GM12878 (cell line): Measurements from ENCODE around the gene WDR48. TPM values are rescaled to one million over a fixed set of nuclear protein-coding genes. Genes with fewer than 3 reads are reported as not detected.

Source experiments
- ATAC-seq: fragments of 200-7000 bp; cut with Tn5 transposase; 3 replicates; pipeline ENCODE4 v1.9.1; 2020; ENCODE audit warnings: mild to moderate bottlenecking, moderate library complexity
- BruUV-seq: library from RNA; stranded (reverse); fragments of 400-500 nt; replicated peaks from 2 replicates; lab custom pipeline; 2021; lab: Mats Ljungman, UMichigan
- CTCF ChIA-PET: fragments of 300-600 bp; sonication (Branson Sonifier 250); formaldehyde crosslinking; extraction: SDS; loops from one replicate; lab custom pipeline; 2021; ENCODE audit warnings: inconsistent platforms; lab: Yijun Ruan, JAX
- POLR2A ChIA-PET: fragments of 350-600 bp; formaldehyde crosslinking; extraction: SDS; loops from one replicate; lab custom pipeline; 2021; ENCODE audit warnings: inconsistent platforms; lab: Charles Lee
- RAD21 ChIA-PET: fragments of 300-600 bp; sonication (Branson Sonifier 250); formaldehyde crosslinking; loops from one replicate; lab custom pipeline; 2023; ENCODE audit warnings: antibody characterized with exemption; ENCODE audit not compliant: unreplicated experiment; lab: Charles Lee
- SMC1A ChIA-PET: fragments of 300-600 bp; sonication (Branson Sonifier 250); formaldehyde crosslinking; loops from one replicate; lab custom pipeline; 2023; ENCODE audit not compliant: unreplicated experiment, uncharacterized antibody; lab: Charles Lee
- DNase-seq: peaks from one replicate; pipeline ENCODE4 v3.0.0-alpha.2; 2011; ENCODE audit warnings: low read depth, low spot score
- FAIRE-seq: peaks from 3 replicates; lab custom pipeline; 2011; peaks lifted over from hg19 to GRCh38; lab: Jason Lieb, UNC
- H2AFZ ChIP-seq: 2 replicates; pipeline ENCODE4 v1.6.0; 2011; ENCODE audit warnings: low read depth, low read length, control low read depth; ENCODE audit not compliant: control insufficient read depth
- H3K27ac ChIP-seq: 2 replicates; pipeline ENCODE4 v1.5.1; 2011; ENCODE audit warnings: control low read depth; ENCODE audit not compliant: control insufficient read depth, insufficient read depth
- H3K27me3 ChIP-seq, 2 experiments: replicated peaks in 1 of 2; 2 replicates each; pipeline versions ENCODE4 v1.6.0 to v1.6.1; 2011; ENCODE audit warnings: low read length in 1 of 2; ENCODE audit not compliant: control insufficient read depth in 2 of 2, insufficient read depth in 2 of 2
- H3K36me3 ChIP-seq, 2 experiments: 2 replicates each; pipeline ENCODE4 v1.5.1; 2011; ENCODE audit warnings: low read length in 1 of 2; ENCODE audit not compliant: control insufficient read depth in 2 of 2, insufficient read depth in 2 of 2
- H3K4me1 ChIP-seq: 2 replicates; pipeline ENCODE4 v1.6.1; 2011; ENCODE audit warnings: mild to moderate bottlenecking, low read length, moderate library complexity, mixed read lengths; ENCODE audit not compliant: control insufficient read depth, insufficient read depth
- H3K4me2 ChIP-seq: 2 replicates; pipeline ENCODE4 v1.6.0; 2011; ENCODE audit warnings: control low read depth; ENCODE audit not compliant: control insufficient read depth, insufficient read depth
- H3K4me3 ChIP-seq: fragments of 200-600 bp; sonication (generic); 2 replicates; pipeline ENCODE4 v1.5.1; 2016
- H3K79me2 ChIP-seq: 2 replicates; pipeline ENCODE4 v1.6.0; 2011; ENCODE audit warnings: low read length; ENCODE audit not compliant: control insufficient read depth, insufficient read depth
- H3K9ac ChIP-seq: 2 replicates; pipeline ENCODE4 v1.8.0; 2011; ENCODE audit warnings: low read length, control low read depth, mixed read lengths; ENCODE audit not compliant: control insufficient read depth, insufficient read depth
- H3K9me3 ChIP-seq: replicated peaks from 3 replicates; pipeline ENCODE4 v1.5.1; 2011; ENCODE audit warnings: mild to moderate bottlenecking, low read length; ENCODE audit not compliant: control insufficient read depth, insufficient read depth
- H4K20me1 ChIP-seq: 2 replicates; pipeline ENCODE4 v1.6.0; 2011; ENCODE audit not compliant: control insufficient read depth, insufficient read depth
- ATF7 ChIP-seq: fragments of 450-650 bp; IDR thresholded peaks from 2 replicates; pipeline ENCODE4 v1.6.1; 2016; ENCODE audit warnings: low read depth, mild to moderate bottlenecking
- CREM ChIP-seq: IDR thresholded peaks from 2 replicates; pipeline ENCODE4 v1.6.1; 2014; ENCODE audit warnings: antibody characterized with exemption, low read depth
- ELK1 ChIP-seq: IDR thresholded peaks from 2 replicates; pipeline ENCODE4 v1.6.1; 2012; ENCODE audit warnings: low read depth, low read length, improper control_type of control experiment
- EP300 ChIP-seq, 2 experiments: fragments of 150-350 bp in 1 of 2; IDR thresholded peaks; 2 replicates each; pipeline ENCODE4 v1.6.1; 2011 to 2012; ENCODE audit warnings: low read depth in 2 of 2, low read length in 2 of 2, borderline replicate concordance in 1 of 2, improper control_type of control experiment in 1 of 2, inconsistent platforms in 1 of 2; ENCODE audit not compliant: control insufficient read depth in 1 of 2
- ESRRA ChIP-seq: IDR thresholded peaks from 2 replicates; pipeline ENCODE4 v1.6.1; 2012; ENCODE audit warnings: mild to moderate bottlenecking, low read length, improper control_type of control experiment
- JUNB ChIP-seq: IDR thresholded peaks from 2 replicates; pipeline ENCODE4 v1.6.1; 2016; ENCODE audit warnings: antibody characterized with exemption, mild to moderate bottlenecking
- KAT2A ChIP-seq: conservative IDR thresholded peaks from 2 replicates; pipeline ENCODE4 v1.6.1; 2011; ENCODE audit warnings: low read depth, low read length; ENCODE audit not compliant: control insufficient read depth
- MYB ChIP-seq: fragments of 150-350 bp; IDR thresholded peaks from 2 replicates; pipeline ENCODE4 v1.6.1; 2014; ENCODE audit warnings: mild to moderate bottlenecking, low read depth, low read length, borderline replicate concordance
- MYC ChIP-seq: IDR thresholded peaks from 2 replicates; pipeline ENCODE4 v1.6.1; 2011; ENCODE audit warnings: mild to moderate bottlenecking, low read length, moderate library complexity, inconsistent platforms; ENCODE audit not compliant: insufficient read depth, insufficient replicate concordance, insufficient read length, severe bottlenecking
- NR2C2 ChIP-seq: IDR thresholded peaks from 2 replicates; pipeline ENCODE4 v1.6.1; 2011; ENCODE audit warnings: borderline replicate concordance, low read depth; ENCODE audit not compliant: control insufficient read depth, insufficient read length
- POU2F2 ChIP-seq: IDR thresholded peaks from 3 replicates; pipeline ENCODE4 v1.6.1; 2011; ENCODE audit warnings: low read depth, mild to moderate bottlenecking, low read length, borderline replicate concordance
- TCF3 ChIP-seq: IDR thresholded peaks from 2 replicates; pipeline ENCODE4 v1.6.1; 2012; ENCODE audit warnings: low read depth, mild to moderate bottlenecking, low read length, borderline replicate concordance; ENCODE audit not compliant: insufficient read depth
- ZNF207 ChIP-seq: fragments of 450-650 bp; IDR thresholded peaks from 2 replicates; pipeline ENCODE4 v1.6.1; 2014; ENCODE audit warnings: antibody characterized with exemption, mild to moderate bottlenecking, borderline replicate concordance
- ZNF217 ChIP-seq: fragments of 450-650 bp; IDR thresholded peaks from 2 replicates; pipeline ENCODE4 v1.6.1; 2017; ENCODE audit warnings: antibody characterized with exemption, mild to moderate bottlenecking
- ZNF24 ChIP-seq: fragments of 450-650 bp; IDR thresholded peaks from 2 replicates; pipeline ENCODE4 v1.6.1; 2017; ENCODE audit warnings: antibody characterized with exemption, mild to moderate bottlenecking
- WGBS: methylation state at CpG from one replicate; pipeline ENCODE4 v1.1.6; 2016; ENCODE audit warnings: low lambda C conversion rate; ENCODE audit not compliant: insufficient replicate concordance, insufficient coverage; ENCODE audit errors: missing lambda C conversion rate; 5-methylcytosine and 5-hydroxymethylcytosine counted together
- in situ Hi-C: fragments of 300-500 bp; cut with MboI; formaldehyde crosslinking; loops from 9 replicates; pipeline ENCODE4 v1.14.3; 2018; ENCODE audit warnings: mixed read lengths
- intact Hi-C: fragments of 100-400 bp; cut with micrococcal nuclease; formaldehyde crosslinking; loops from one replicate; pipeline ENCODE4 v1.14.2; 2022; ENCODE audit not compliant: unreplicated experiment
- polyA plus RNA-seq, 11 experiments: library from polyadenylated mRNA; depleted of rRNA in 4 of 11; unstranded in 6 of 11; stranded (reverse) in 5 of 11; fragments of >200 nt; fragmentation: Nextera tagmentation in 4 of 11; fragmentation: Illumina TruSeq in 1 of 11; extraction: Ambion mirVana in 4 of 11; extraction: Trizol in 1 of 11; gene quantifications; 1 replicate in 1 of 11; 2 replicates in 10 of 11; pipeline versions ENCODE4 v1.2.1 to v1.2.3, GENCODE V29; 2011 to 2016; ENCODE audit warnings: inconsistent platforms in 2 of 11, missing spikeins in 2 of 11, low read depth in 1 of 11
- total RNA-seq, 4 experiments: library from RNA; depleted of rRNA in 3 of 4; stranded (reverse); fragments of >200 nt in 3 of 4; fragmentation: Illumina TruSeq in 1 of 4; extraction: Trizol in 1 of 4; gene quantifications; 2 replicates each; pipeline versions ENCODE4 v1.2.1 to v1.2.3, GENCODE V29; 2013 to 2021
- TF ChIP-seq, protein P1 (sequence below): fragments of 450-650 bp; IDR thresholded peaks from 2 replicates; pipeline ENCODE4 v1.6.1; 2017; ENCODE audit warnings: antibody characterized with exemption, mild to moderate bottlenecking, moderate library complexity
- TF ChIP-seq, protein P2 (sequence below): fragments of 450-650 bp; IDR thresholded peaks from 2 replicates; pipeline ENCODE4 v1.6.1; 2016; ENCODE audit warnings: mild to moderate bottlenecking
- TF ChIP-seq, protein P3 (sequence below): fragments of 450-650 bp; IDR thresholded peaks from 2 replicates; pipeline ENCODE4 v1.6.1; 2017; ENCODE audit warnings: borderline replicate concordance

The WDR48 gene
- total and polyA plus RNA-seq, 10 of the 15 experiments (the other 5 are each of a cell fraction or from before 2014, with no cell fraction given) = 16.8 to 43.8 (median 29.0) TPM

GRCh38 chr3:39098473-39099000 is 46.7 kb downstream of the WDR48 start:
- BruUV-seq = no TSS peak
- no peak overlapping the region for H2AFZ ChIP-seq
- intact Hi-C loops = no loop called here
- ChIA-PET SMC1A (no interaction called here), POLR2A (no interaction called here), RAD21 (interaction anchor here (1.0 kb wide), 1 partner anchor 197 kb away, joined by 3 read pairs; no protein-coding TSS in a partner anchor), CTCF (no interaction called here)
- no peaks in the 10 kb centered on the region for H4K20me1 ChIP-seq
- no peak for ATAC-seq
- no peak overlapping the region for H3K27ac ChIP-seq
- H3K4me3 ChIP-seq = no peak overlapping the region
- no peak for DNase-seq
- no peaks in the 10 kb centered on the region for H3K27me3 ChIP-seq
- H3K4me2 ChIP-seq = no peak overlapping the region
- no peak overlapping the region for H3K9ac ChIP-seq
- H3K79me2 ChIP-seq = no peaks in the 10 kb centered on the region
- in situ Hi-C loops = no loop called here
- H3K4me1 ChIP-seq = no peaks in the 10 kb centered on the region; the same call in 1 of the 2 replicates
- FAIRE-seq = no peak
- H3K36me3 ChIP-seq = peaks cover 21 to 32% of the 10 kb centered on the region in 2 experiments; a peak in 3 of 4 replicates
- H3K9me3 ChIP-seq = no peaks in the 10 kb centered on the region
- 88% methylated on average over 8 of the region's 8 CpGs for WGBS
- TF ChIP-seq MYB (no peak), POU2F2 (no peak), ESRRA (no peak), KAT2A (no peak), ZNF24 (no peak), NR2C2 (no peak), ATF7 (no peak), MYC (no peak), ZNF217 (no peak), ELK1 (no peak), ZNF207 (no peak), TCF3 (no peak), EP300 (IDR thresholded peaks at IDR 0.05; ENCODE audit: borderline replicate concordance in 1 of 2, control insufficient read depth in 1 of 2, low read depth in 2 of 2, low read length in 2 of 2) (no peak), CREM (no peak), JUNB (no peak)
- TF ChIP-seq, protein P1, sequence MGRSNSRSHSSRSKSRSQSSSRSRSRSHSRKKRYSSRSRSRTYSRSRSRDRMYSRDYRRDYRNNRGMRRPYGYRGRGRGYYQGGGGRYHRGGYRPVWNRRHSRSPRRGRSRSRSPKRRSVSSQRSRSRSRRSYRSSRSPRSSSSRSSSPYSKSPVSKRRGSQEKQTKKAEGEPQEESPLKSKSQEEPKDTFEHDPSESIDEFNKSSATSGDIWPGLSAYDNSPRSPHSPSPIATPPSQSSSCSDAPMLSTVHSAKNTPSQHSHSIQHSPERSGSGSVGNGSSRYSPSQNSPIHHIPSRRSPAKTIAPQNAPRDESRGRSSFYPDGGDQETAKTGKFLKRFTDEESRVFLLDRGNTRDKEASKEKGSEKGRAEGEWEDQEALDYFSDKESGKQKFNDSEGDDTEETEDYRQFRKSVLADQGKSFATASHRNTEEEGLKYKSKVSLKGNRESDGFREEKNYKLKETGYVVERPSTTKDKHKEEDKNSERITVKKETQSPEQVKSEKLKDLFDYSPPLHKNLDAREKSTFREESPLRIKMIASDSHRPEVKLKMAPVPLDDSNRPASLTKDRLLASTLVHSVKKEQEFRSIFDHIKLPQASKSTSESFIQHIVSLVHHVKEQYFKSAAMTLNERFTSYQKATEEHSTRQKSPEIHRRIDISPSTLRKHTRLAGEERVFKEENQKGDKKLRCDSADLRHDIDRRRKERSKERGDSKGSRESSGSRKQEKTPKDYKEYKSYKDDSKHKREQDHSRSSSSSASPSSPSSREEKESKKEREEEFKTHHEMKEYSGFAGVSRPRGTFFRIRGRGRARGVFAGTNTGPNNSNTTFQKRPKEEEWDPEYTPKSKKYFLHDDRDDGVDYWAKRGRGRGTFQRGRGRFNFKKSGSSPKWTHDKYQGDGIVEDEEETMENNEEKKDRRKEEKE = no peak
- TF ChIP-seq, protein P2, sequence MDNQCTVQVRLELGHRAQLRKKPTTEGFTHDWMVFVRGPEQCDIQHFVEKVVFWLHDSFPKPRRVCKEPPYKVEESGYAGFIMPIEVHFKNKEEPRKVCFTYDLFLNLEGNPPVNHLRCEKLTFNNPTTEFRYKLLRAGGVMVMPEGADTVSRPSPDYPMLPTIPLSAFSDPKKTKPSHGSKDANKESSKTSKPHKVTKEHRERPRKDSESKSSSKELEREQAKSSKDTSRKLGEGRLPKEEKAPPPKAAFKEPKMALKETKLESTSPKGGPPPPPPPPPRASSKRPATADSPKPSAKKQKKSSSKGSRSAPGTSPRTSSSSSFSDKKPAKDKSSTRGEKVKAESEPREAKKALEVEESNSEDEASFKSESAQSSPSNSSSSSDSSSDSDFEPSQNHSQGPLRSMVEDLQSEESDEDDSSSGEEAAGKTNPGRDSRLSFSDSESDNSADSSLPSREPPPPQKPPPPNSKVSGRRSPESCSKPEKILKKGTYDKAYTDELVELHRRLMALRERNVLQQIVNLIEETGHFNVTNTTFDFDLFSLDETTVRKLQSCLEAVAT = no peak
- TF ChIP-seq, protein P3, sequence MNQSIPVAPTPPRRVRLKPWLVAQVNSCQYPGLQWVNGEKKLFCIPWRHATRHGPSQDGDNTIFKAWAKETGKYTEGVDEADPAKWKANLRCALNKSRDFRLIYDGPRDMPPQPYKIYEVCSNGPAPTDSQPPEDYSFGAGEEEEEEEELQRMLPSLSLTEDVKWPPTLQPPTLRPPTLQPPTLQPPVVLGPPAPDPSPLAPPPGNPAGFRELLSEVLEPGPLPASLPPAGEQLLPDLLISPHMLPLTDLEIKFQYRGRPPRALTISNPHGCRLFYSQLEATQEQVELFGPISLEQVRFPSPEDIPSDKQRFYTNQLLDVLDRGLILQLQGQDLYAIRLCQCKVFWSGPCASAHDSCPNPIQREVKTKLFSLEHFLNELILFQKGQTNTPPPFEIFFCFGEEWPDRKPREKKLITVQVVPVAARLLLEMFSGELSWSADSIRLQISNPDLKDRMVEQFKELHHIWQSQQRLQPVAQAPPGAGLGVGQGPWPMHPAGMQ = no peak
